ENCODE data around the gene METTL24. TPM values are rescaled to one million over a fixed set of nuclear protein-coding genes. Genes with fewer than 3 reads are reported as not detected.

Gene METTL24
- total and polyA plus RNA-seq, 2 of the 8 experiments (the other 6 are each of a cell fraction or from before 2014, with no cell fraction given) = 0.30 to 0.39 TPM

DNA sequence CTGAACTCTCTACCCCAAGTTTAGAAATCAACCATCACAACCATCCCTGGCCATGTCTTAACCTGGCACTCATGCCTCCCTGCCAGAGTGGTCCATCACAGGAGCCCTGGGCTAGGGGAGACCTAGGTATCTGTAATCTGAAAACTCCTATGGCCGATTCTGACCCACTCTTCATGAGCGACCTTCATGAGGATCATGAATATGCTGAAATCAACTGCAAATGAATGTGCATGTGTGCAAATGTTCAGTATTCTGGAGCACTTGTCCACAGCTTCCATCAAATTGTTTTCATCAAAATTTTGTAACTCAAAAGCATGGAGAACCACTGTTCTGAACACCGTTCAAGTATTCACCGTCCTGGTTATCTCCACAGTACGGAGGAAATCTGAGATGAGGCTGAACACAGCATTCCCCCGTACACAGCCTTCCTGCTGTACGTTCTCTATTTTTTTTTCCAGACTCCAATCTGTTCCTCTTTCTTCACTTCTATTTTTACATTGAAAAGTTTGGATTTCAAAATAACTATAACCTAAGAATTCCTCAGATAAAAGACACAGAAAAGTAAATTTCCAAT, 17.7 kb downstream of the METTL24 start (continued):
- no peak for TF ChIP-seq SUZ12 (IDR thresholded peaks at IDR 0.05; ENCODE audit: low read length)
- TF ChIP-seq, protein P1, sequence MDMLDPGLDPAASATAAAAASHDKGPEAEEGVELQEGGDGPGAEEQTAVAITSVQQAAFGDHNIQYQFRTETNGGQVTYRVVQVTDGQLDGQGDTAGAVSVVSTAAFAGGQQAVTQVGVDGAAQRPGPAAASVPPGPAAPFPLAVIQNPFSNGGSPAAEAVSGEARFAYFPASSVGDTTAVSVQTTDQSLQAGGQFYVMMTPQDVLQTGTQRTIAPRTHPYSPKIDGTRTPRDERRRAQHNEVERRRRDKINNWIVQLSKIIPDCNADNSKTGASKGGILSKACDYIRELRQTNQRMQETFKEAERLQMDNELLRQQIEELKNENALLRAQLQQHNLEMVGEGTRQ (IDR thresholded peaks at IDR 0.05; ENCODE audit: low read length) = no peak
- TF ChIP-seq CBX5 (IDR thresholded peaks at IDR 0.05; ENCODE audit: low read depth, low read length) = no peak
- TF ChIP-seq TAF1 (IDR thresholded peaks at IDR 0.05; ENCODE audit: low read depth, low read length) = no peak
- TF ChIP-seq MAFK (IDR thresholded peaks at IDR 0.05; ENCODE audit: low read depth, low read length) = no peak
- TF ChIP-seq, protein P2, sequence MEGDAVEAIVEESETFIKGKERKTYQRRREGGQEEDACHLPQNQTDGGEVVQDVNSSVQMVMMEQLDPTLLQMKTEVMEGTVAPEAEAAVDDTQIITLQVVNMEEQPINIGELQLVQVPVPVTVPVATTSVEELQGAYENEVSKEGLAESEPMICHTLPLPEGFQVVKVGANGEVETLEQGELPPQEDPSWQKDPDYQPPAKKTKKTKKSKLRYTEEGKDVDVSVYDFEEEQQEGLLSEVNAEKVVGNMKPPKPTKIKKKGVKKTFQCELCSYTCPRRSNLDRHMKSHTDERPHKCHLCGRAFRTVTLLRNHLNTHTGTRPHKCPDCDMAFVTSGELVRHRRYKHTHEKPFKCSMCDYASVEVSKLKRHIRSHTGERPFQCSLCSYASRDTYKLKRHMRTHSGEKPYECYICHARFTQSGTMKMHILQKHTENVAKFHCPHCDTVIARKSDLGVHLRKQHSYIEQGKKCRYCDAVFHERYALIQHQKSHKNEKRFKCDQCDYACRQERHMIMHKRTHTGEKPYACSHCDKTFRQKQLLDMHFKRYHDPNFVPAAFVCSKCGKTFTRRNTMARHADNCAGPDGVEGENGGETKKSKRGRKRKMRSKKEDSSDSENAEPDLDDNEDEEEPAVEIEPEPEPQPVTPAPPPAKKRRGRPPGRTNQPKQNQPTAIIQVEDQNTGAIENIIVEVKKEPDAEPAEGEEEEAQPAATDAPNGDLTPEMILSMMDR (IDR thresholded peaks at IDR 0.05; ENCODE audit: control extremely low read depth in 1 of 3, insufficient read depth in 1 of 3, low read depth in 1 of 3, low read length in 3 of 3) = no peak
- no peak for TF ChIP-seq RFX5 (IDR thresholded peaks at IDR 0.05; ENCODE audit: borderline replicate concordance, low read depth, low read length)
- no peak for TF ChIP-seq BACH1 (IDR thresholded peaks at IDR 0.05; ENCODE audit: low read length)
